DMS 273 (cell line): ENCODE results near the gene TOM1L1.

Experiments
- DNase-seq: peaks from one replicate; lab custom pipeline; 2025; ENCODE audit not compliant: unreplicated experiment; lab: John Stamatoyannopoulos, UW

TOM1L1 gene

DNA sequence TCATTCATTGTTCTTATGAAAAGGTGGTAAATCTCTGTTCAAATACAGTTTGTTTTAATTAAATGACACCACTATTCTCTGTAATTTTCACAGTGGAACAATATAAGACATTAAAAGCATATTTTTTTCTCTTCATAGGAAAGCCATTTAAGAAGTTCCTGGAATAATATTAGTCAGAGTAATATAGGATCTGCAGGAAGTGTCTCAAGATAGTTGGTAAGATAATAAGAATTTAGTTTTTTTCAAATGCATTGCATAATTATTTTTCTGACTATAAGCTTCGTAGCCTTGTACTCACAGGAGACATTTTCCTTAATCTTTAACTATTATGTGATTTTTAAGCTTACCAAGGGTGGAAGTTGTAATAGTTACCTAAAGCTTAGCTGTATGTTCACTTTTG, 84.8 kb downstream of the TOM1L1 start:
- DNase-seq = no peak

DNA sequence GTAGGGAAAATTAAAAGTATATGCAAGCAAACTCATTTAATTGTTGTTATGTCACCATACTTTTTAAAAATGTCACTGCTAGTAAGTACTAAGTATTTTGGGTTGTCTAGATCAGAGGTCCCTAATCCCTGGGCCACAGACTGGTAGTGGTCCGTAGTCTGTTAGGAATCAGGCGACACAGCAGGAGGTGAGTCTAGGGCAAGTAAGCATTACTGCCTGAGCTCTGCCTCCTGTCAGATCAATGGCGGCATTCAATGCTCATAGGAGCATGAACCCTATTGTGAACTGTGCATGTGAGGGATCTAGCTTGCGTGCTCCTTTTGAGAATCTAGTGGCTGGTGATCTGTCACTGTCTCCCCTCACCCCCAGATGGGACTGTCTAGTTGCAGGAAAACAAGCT, 89.5 kb downstream of the TOM1L1 start:
- DNase-seq = no peak

DNA sequence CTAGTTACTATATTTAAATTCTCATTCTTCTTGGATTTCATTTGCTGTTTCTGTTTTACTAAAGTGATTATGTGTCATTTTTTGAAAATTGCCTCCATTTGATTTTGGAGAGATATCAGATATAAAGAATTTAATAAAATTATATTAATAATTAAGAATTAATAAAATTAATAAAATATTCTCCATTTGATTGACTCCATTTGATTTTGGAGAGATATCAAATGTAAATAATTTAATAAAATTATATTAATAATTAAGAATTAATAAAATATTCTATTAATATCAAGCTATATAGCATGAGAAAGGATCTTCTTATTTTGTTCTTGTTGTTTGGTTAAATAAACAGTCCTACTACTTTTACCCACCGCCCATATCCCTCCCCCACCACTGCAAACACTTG, 90.9 kb downstream of the TOM1L1 start:
- DNase-seq = no peak

DNA sequence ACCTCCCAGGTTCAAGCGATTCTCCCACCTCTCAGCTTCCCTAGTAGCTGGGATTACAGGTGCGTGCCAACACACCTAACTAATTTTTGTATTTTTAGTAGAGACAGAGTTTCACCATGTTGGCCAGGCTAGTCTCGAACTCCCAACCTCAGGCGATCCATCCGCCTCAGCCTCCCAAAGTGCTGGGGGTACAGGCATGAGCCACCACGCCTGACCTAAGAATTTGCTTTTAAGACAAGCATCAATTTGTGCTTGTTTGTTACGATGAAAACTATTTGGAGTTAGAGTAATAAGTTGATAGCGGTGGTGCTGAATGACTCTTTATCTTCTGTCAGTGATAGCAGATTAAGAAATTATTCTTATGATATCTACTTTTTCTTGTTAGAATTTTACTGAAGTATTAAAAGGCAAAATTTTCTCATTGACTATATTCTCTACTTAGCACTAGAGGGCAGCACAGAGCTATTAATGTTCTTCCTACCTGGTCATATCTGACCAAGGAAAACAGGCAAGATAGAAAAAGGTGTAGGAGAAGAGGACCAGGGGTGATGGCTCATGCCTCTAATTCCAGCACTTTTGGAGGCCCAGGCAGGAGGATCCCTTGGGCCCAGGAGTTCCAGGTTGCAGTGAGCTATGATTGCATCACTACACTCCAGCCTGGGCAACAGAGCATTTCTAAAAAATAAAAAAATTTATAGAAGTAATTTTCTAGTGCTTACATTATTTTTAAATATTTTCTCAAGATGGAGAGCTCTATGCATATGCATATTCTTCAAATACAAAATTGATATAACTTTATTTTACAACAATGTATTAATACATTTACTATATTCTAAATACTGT, 92.4 kb downstream of the TOM1L1 start:
- peak; percentile 76 for DNase-seq

GRCh38 chr17:54996441-54996840, 95.8 kb downstream of the TOM1L1 start:
- no peak for DNase-seq

- DNase-seq = no peak
These were observed 101.8 kb downstream of the TOM1L1 start for GRCh38 chr17:55002458-55002857.

DNA sequence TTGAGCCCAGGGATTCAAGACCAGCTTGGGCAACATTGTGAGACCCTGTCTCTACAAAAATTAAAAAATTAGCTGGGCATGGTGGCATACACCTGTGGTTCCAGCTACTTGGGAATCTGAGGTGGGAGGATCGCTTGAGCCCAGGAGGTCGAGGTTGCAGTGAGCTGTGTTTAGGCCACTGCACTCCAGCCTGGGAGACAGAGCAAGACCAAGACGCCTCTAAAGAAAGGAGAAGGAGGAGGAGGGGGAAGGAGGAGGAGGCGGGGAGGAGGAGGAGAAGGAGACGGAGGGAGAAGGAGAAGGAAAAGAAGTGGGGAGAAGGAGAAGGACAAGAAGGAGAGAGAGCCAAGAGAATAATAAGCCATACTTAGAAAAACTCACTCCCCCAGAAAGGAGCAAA, 103.8 kb downstream of the TOM1L1 start:
- DNase-seq = no peak

- peak; percentile 65 for DNase-seq
These were observed 104.9 kb downstream of the TOM1L1 start for GRCh38 chr17:55005520-55005919.
